Keratinocyte (primary cell): ENCODE results near the gene DCAF8. TPM values are rescaled to one million over a fixed set of nuclear protein-coding genes. Genes with fewer than 3 reads are reported as not detected.

Experiments used
- DNase-seq: peaks from one replicate; pipeline ENCODE4 v3.0.0-alpha.2; 2011; ENCODE audit warnings: low read depth, missing footprints, low spot score
- FAIRE-seq: peaks from 2 replicates; lab custom pipeline; 2011; peaks lifted over from hg19 to GRCh38; lab: Jason Lieb, UNC
- H2AFZ ChIP-seq: 2 replicates; pipeline ENCODE4 v1.6.0; 2012; ENCODE audit warnings: low read length, control low read depth, inconsistent platforms; ENCODE audit not compliant: control insufficient read depth
- H3K27ac ChIP-seq: 2 replicates; pipeline ENCODE4 v1.5.1; 2011; ENCODE audit warnings: low read length; ENCODE audit not compliant: control insufficient read depth, insufficient read depth
- H3K27me3 ChIP-seq: 3 replicates; pipeline ENCODE4 v1.6.0; 2011; ENCODE audit warnings: low read length; ENCODE audit not compliant: control insufficient read depth, insufficient read depth; ENCODE audit errors: extremely low read depth
- H3K36me3 ChIP-seq, 2 experiments: 2 replicates in 1 of 2; 3 replicates in 1 of 2; pipeline ENCODE4 v1.5.1; 2011; ENCODE audit warnings: low read length in 2 of 2, mild to moderate bottlenecking in 1 of 2; ENCODE audit not compliant: control insufficient read depth in 2 of 2, insufficient read depth in 2 of 2; ENCODE audit errors: extremely low read depth in 1 of 2
- H3K4me1 ChIP-seq: 3 replicates; pipeline ENCODE4 v1.5.1; 2011; ENCODE audit warnings: low read length; ENCODE audit not compliant: control insufficient read depth, insufficient read depth; ENCODE audit errors: extremely low read depth
- H3K4me2 ChIP-seq: 3 replicates; pipeline ENCODE4 v1.6.0; 2011; ENCODE audit warnings: low read depth, low read length; ENCODE audit not compliant: control insufficient read depth, insufficient read depth; ENCODE audit errors: extremely low read depth
- H3K4me3 ChIP-seq, 3 experiments: fragments of 200-600 bp in 1 of 3; sonication (generic) in 1 of 3; 2 replicates in 2 of 3; 3 replicates in 1 of 3; pipeline ENCODE4 v1.5.1; 2011 to 2016; ENCODE audit warnings: low read length in 3 of 3, mild to moderate bottlenecking in 3 of 3, control low read depth in 2 of 3, inconsistent platforms in 1 of 3, low read depth in 1 of 3, mixed read lengths in 1 of 3, mixed run types in 1 of 3, moderate library complexity in 1 of 3; ENCODE audit not compliant: control insufficient read depth in 2 of 3, insufficient read depth in 2 of 3; ENCODE audit errors: extremely low read depth in 1 of 3
- H3K79me2 ChIP-seq: 2 replicates; pipeline ENCODE4 v1.6.0; 2012; ENCODE audit warnings: low read length; ENCODE audit not compliant: control insufficient read depth, insufficient read depth
- H3K9ac ChIP-seq: 3 replicates; pipeline ENCODE4 v1.6.0; 2011; ENCODE audit warnings: low read length; ENCODE audit not compliant: control insufficient read depth, insufficient read depth; ENCODE audit errors: extremely low read depth
- H3K9me1 ChIP-seq: 3 replicates; pipeline ENCODE4 v1.6.0; 2011; ENCODE audit warnings: low read length; ENCODE audit not compliant: control insufficient read depth, insufficient read depth; ENCODE audit errors: extremely low read depth
- H3K9me3 ChIP-seq: 2 replicates; pipeline ENCODE4 v1.5.1; 2012; ENCODE audit warnings: low read depth, low read length; ENCODE audit not compliant: control insufficient read depth
- H4K20me1 ChIP-seq: 3 replicates; pipeline ENCODE4 v1.6.0; 2011; ENCODE audit warnings: low read length; ENCODE audit not compliant: control insufficient read depth, insufficient read depth; ENCODE audit errors: extremely low read depth
- CTCF ChIP-seq, 3 experiments: IDR thresholded peaks in 1 of 3; conservative IDR thresholded peaks in 1 of 3; optimal IDR thresholded peaks in 1 of 3; 2 replicates in 2 of 3; 3 replicates in 1 of 3; pipeline versions ENCODE3 to v1.5.1; 2011; ENCODE audit warnings: low read length in 3 of 3, mild to moderate bottlenecking in 3 of 3, moderate library complexity in 2 of 3, control low read depth in 1 of 3, inconsistent platforms in 1 of 3; ENCODE audit not compliant: insufficient read depth in 2 of 3; ENCODE audit errors: extremely low read depth in 1 of 3
- EZH2 ChIP-seq: IDR thresholded peaks from one replicate; pipeline ENCODE4 v1.6.1; 2012; ENCODE audit warnings: inconsistent platforms, mild to moderate bottlenecking, low read length, moderate library complexity
- dilution Hi-C: fragments of 300-500 bp; cut with MboI; formaldehyde crosslinking; loops from one replicate; pipeline ENCODE4 v1.7.0; 2020; ENCODE audit warnings: low sequenced_read_pairs; ENCODE audit not compliant: extremely low pct_ligation_motif_present
- polyA plus RNA-seq, 5 experiments: library from polyadenylated mRNA; depleted of rRNA in 3 of 5; stranded (reverse) in 3 of 5; stranded (forward) in 1 of 5; unstranded in 1 of 5; fragments of >200 nt; gene quantifications; 1 replicate in 1 of 5; 2 replicates in 3 of 5; 3 replicates in 1 of 5; pipeline versions ENCODE4 v1.2.1 to v1.2.3, GENCODE V29; 2011 to 2012; ENCODE audit warnings: missing spikeins in 2 of 5, low read depth in 1 of 5, low replicate concordance in 1 of 5

Gene DCAF8
- polyA plus RNA-seq, 1 donor (not counting 4 experiments of a cell fraction or from before 2014, with no cell fraction given): 81.2 TPM

GRCh38 chr1:160192234-160192633 lies 70.1 kb downstream of the DCAF8 start:
- Histone ChIP-seq H3K79me2 (no peaks in the 10 kb centered on the region), H4K20me1 (no peaks in the 10 kb centered on the region), H3K36me3 (no peaks in the 10 kb centered on the region), H3K27ac (no peak overlapping the region), H3K4me3 (no peak overlapping the region), H3K9me3 (no peaks in the 10 kb centered on the region), H3K9me1 (no peaks in the 10 kb centered on the region), H3K4me2 (no peak overlapping the region), H3K27me3 (peaks cover 2% of the 10 kb centered on the region), H3K9ac (no peak overlapping the region), H2AFZ (no peak overlapping the region), H3K4me1 (no peaks in the 10 kb centered on the region)
- dilution Hi-C loops: no loop called here
- no peak for FAIRE-seq
- TF ChIP-seq CTCF (optimal IDR thresholded peaks at IDR 0.05 in 1 of 3, IDR thresholded peaks at IDR 0.05 in 1 of 3, conservative IDR thresholded peaks at IDR 0.05 in 1 of 3; ENCODE audit: extremely low read depth in 1 of 3, insufficient read depth in 2 of 3, low read length in 3 of 3) (no peak), EZH2 (no peak)
- no peak for DNase-seq

- H3K4me1 ChIP-seq: no peaks in the 10 kb centered on the region
- no peak for FAIRE-seq
- H3K36me3 ChIP-seq: no peaks in the 10 kb centered on the region
- no peaks in the 10 kb centered on the region for H3K9me1 ChIP-seq
- no peaks in the 10 kb centered on the region for H3K9me3 ChIP-seq
- no peak overlapping the region for H3K9ac ChIP-seq
- H3K79me2 ChIP-seq: no peaks in the 10 kb centered on the region
- H3K4me2 ChIP-seq: no peak overlapping the region
- H3K27ac ChIP-seq: no peak overlapping the region
- H3K27me3 ChIP-seq: peaks cover 7% of the 10 kb centered on the region
- dilution Hi-C loops: no loop called here
- H2AFZ ChIP-seq: no peak overlapping the region
- no peak for DNase-seq
- H4K20me1 ChIP-seq: no peaks in the 10 kb centered on the region
- H3K4me3 ChIP-seq: no peak overlapping the region
- TF ChIP-seq EZH2: no peak
- TF ChIP-seq CTCF (optimal IDR thresholded peaks at IDR 0.05 in 1 of 3, IDR thresholded peaks at IDR 0.05 in 1 of 3, conservative IDR thresholded peaks at IDR 0.05 in 1 of 3; ENCODE audit: extremely low read depth in 1 of 3, insufficient read depth in 2 of 3, low read length in 3 of 3): no peak
These were observed 70.6 kb downstream of the DCAF8 start for GRCh38 chr1:160191756-160192155.
